Hepatocyte (in vitro differentiated cells): ENCODE measurements around the gene STAT5A. TPM values are rescaled to one million over a fixed set of nuclear protein-coding genes. Genes with fewer than 3 reads are reported as not detected.

ENCODE experiments used
- DNase-seq: peaks from one replicate; pipeline ENCODE4 v3.0.0-alpha.2; 2016; ENCODE audit warnings: low spot score
- H2AFZ ChIP-seq: fragments of 200-600 bp; sonication (generic); 2 replicates; pipeline ENCODE4 v1.6.0; 2016; ENCODE audit warnings: antibody characterized with exemption, mild to moderate bottlenecking
- H3K27ac ChIP-seq: fragments of 200-600 bp; sonication (generic); 2 replicates; pipeline ENCODE4 v1.5.1; 2016; ENCODE audit warnings: mild to moderate bottlenecking
- H3K27me3 ChIP-seq: fragments of 200-600 bp; sonication (generic); 2 replicates; pipeline ENCODE4 v1.6.1; 2016
- H3K36me3 ChIP-seq: fragments of 200-600 bp; sonication (generic); replicated peaks from 2 replicates; pipeline ENCODE4 v1.5.1; 2016; ENCODE audit warnings: low read depth; ENCODE audit not compliant: insufficient read depth
- H3K4me1 ChIP-seq: fragments of 200-600 bp; sonication (generic); 2 replicates; pipeline ENCODE4 v1.5.1; 2016; ENCODE audit warnings: mild to moderate bottlenecking, moderate library complexity; ENCODE audit not compliant: insufficient read depth
- H3K4me2 ChIP-seq: fragments of 200-600 bp; sonication (generic); 2 replicates; pipeline ENCODE4 v1.6.0; 2016
- H3K4me3 ChIP-seq: fragments of 200-600 bp; sonication (generic); 2 replicates; pipeline ENCODE4 v1.5.1; 2016; ENCODE audit warnings: mild to moderate bottlenecking
- H3K79me2 ChIP-seq: fragments of 200-600 bp; sonication (generic); 2 replicates; pipeline ENCODE4 v1.6.0; 2017; ENCODE audit warnings: mild to moderate bottlenecking
- H3K9me2 ChIP-seq: fragments of 200-600 bp; sonication (generic); replicated peaks from 2 replicates; pipeline ENCODE4 v1.6.0; 2017; ENCODE audit warnings: mild to moderate bottlenecking; ENCODE audit not compliant: insufficient read depth
- H3K9me3 ChIP-seq: fragments of 200-600 bp; sonication (generic); 2 replicates; pipeline ENCODE4 v1.5.1; 2016; ENCODE audit warnings: low read depth, mild to moderate bottlenecking
- H4K20me1 ChIP-seq: fragments of 200-600 bp; sonication (generic); 2 replicates; pipeline ENCODE4 v1.6.0; 2016; ENCODE audit warnings: mild to moderate bottlenecking; ENCODE audit not compliant: insufficient read depth, poor library complexity, severe bottlenecking
- EZH2 ChIP-seq: fragments of 200-600 bp; sonication (generic); IDR thresholded peaks from 2 replicates; pipeline ENCODE4 v1.6.1; 2016; ENCODE audit warnings: antibody characterized with exemption, mild to moderate bottlenecking, borderline replicate concordance
- EZH2phosphoT487 ChIP-seq: fragments of 200-600 bp; sonication (generic); IDR thresholded peaks from one replicate; pipeline ENCODE4 v1.6.1; 2018; ENCODE audit warnings: antibody characterized with exemption, mild to moderate bottlenecking, low read depth, moderate library complexity; ENCODE audit not compliant: unreplicated experiment, severe bottlenecking
- WGBS: methylation state at CpG from one replicate; pipeline ENCODE4 v1.1.6; 2016; ENCODE audit warnings: low lambda C conversion rate; ENCODE audit errors: missing lambda C conversion rate; 5-methylcytosine and 5-hydroxymethylcytosine counted together
- polyA plus RNA-seq: library from polyadenylated mRNA; unstranded; fragments of >200 nt; fragmentation: Nextera tagmentation; extraction: Ambion mirVana; gene quantifications from 2 replicates; pipeline ENCODE4 v1.2.1, GENCODE V29; 2016
- total RNA-seq: library from RNA; depleted of rRNA; stranded (reverse); fragments of >200 nt; gene quantifications from 2 replicates; pipeline ENCODE4 v1.2.3, GENCODE V29; 2014
- TF ChIP-seq, protein P1 (sequence below): fragments of 200-600 bp; sonication (generic); IDR thresholded peaks from 2 replicates; pipeline ENCODE4 v1.5.1; 2016; ENCODE audit warnings: antibody characterized with exemption, mild to moderate bottlenecking; ENCODE audit not compliant: poor library complexity

STAT5A gene
- total and polyA plus RNA-seq, 2 experiments from 2014 or later = 5.5 to 6.1 TPM

DNA sequence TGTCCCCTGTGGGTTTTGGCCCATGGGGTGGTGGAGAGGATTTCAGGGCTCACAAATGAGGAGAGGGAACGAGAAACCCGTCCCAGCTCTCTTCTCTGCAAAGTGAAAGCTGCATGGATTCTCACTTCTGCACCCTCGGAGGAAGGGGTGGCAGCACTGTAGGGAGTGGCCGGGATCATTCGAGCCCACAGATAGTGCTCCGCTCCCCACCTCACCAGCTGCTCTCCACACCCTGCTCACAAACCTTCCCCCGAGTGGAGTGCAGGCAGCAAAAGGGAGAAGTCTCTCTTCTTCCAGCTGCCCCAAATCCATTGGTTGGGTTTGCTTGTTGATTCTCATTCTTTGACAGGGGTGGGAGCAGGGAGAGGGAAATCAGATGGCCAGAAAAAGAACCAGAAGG, 20.1 kb downstream of the STAT5A start:
- no peaks in the 10 kb centered on the region for H3K9me2 ChIP-seq
- H3K79me2 ChIP-seq = no peaks in the 10 kb centered on the region
- no peaks in the 10 kb centered on the region for H4K20me1 ChIP-seq
- no peak for DNase-seq
- H3K36me3 ChIP-seq = no peaks in the 10 kb centered on the region
- H3K27ac ChIP-seq = no peak overlapping the region
- H2AFZ ChIP-seq = no peak overlapping the region
- no peaks in the 10 kb centered on the region for H3K27me3 ChIP-seq
- H3K4me3 ChIP-seq = no peak overlapping the region
- peaks cover 26% of the 10 kb centered on the region for H3K4me1 ChIP-seq
- no peak overlapping the region for H3K4me2 ChIP-seq
- 78% methylated on average over 6 of the region's 7 CpGs for WGBS
- H3K9me3 ChIP-seq = no peaks in the 10 kb centered on the region
- TF ChIP-seq, protein P1, sequence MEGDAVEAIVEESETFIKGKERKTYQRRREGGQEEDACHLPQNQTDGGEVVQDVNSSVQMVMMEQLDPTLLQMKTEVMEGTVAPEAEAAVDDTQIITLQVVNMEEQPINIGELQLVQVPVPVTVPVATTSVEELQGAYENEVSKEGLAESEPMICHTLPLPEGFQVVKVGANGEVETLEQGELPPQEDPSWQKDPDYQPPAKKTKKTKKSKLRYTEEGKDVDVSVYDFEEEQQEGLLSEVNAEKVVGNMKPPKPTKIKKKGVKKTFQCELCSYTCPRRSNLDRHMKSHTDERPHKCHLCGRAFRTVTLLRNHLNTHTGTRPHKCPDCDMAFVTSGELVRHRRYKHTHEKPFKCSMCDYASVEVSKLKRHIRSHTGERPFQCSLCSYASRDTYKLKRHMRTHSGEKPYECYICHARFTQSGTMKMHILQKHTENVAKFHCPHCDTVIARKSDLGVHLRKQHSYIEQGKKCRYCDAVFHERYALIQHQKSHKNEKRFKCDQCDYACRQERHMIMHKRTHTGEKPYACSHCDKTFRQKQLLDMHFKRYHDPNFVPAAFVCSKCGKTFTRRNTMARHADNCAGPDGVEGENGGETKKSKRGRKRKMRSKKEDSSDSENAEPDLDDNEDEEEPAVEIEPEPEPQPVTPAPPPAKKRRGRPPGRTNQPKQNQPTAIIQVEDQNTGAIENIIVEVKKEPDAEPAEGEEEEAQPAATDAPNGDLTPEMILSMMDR = no peak
- no peak for TF ChIP-seq EZH2phosphoT487
- TF ChIP-seq EZH2 = no peak

- 91% methylated on average over 9 of the region's 9 CpGs for WGBS
- no peaks in the 10 kb centered on the region for H4K20me1 ChIP-seq
- no peaks in the 10 kb centered on the region for H3K27me3 ChIP-seq
- no peak overlapping the region for H2AFZ ChIP-seq
- no peak overlapping the region for H3K27ac ChIP-seq
- H3K4me1 ChIP-seq = peaks cover 29% of the 10 kb centered on the region
- no peak for DNase-seq
- TF ChIP-seq EZH2phosphoT487 (no peak), EZH2 (no peak)
- TF ChIP-seq, protein P1 = no peak
- H3K9me2 ChIP-seq = no peaks in the 10 kb centered on the region
- no peaks in the 10 kb centered on the region for H3K9me3 ChIP-seq
- H3K79me2 ChIP-seq = no peaks in the 10 kb centered on the region
- H3K4me3 ChIP-seq = no peak overlapping the region
- no peaks in the 10 kb centered on the region for H3K36me3 ChIP-seq
- H3K4me2 ChIP-seq = no peak overlapping the region
These were observed 20.8 kb downstream of the STAT5A start for GRCh38 chr17:42309142-42309541.

DNA sequence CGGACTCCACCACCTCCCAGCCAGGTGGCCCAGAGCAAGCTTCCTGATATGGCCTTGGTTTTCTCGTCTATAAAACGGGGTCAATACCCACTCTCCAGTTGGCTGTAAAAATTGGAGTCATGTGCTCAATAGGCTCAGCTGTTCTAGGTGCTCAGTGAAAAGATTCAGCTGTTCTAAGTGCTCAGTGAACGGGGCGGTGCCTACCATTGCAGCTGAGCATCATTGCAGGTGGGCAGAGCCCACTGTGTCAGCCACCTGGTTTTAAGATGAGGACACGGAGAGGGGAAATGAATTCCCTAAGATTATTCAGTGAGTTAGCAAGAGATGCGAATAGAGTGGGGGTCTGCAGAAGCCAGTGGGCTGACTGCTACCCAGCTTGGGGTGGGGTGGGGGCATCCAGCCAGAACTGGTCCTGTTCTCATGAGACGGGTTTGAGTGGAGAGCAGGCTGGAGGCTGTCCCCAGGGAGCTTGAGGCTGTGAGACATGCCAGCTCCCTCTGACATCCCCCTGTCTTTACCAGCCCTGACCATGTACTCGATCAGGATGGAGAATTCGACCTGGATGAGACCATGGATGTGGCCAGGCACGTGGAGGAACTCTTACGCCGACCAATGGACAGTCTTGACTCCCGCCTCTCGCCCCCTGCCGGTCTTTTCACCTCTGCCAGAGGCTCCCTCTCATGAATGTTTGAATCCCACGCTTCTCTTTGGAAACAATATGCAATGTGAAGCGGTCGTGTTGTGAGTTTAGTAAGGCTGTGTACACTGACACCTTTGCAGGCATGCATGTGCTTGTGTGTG, 21.9 kb downstream of the STAT5A start:
- WGBS = 84% methylated on average over 19 of the region's 19 CpGs
- DNase-seq = no peak
- no peaks in the 10 kb centered on the region for H3K9me3 ChIP-seq
- no peaks in the 10 kb centered on the region for H3K79me2 ChIP-seq
- H3K36me3 ChIP-seq = no peaks in the 10 kb centered on the region
- peak overlapping the region; percentile 88 for H3K27ac ChIP-seq
- no peak overlapping the region for H2AFZ ChIP-seq
- no peaks in the 10 kb centered on the region for H4K20me1 ChIP-seq
- no peaks in the 10 kb centered on the region for H3K9me2 ChIP-seq
- TF ChIP-seq, protein P1 = no peak
- TF ChIP-seq EZH2 = no peak
- no peak overlapping the region for H3K4me2 ChIP-seq
- H3K4me1 ChIP-seq = peaks cover 38% of the 10 kb centered on the region
- H3K27me3 ChIP-seq = no peaks in the 10 kb centered on the region
- no peak overlapping the region for H3K4me3 ChIP-seq
